IMR-90 (cell line): Measurements from ENCODE around the gene MCTP1. TPM values are rescaled to one million over a fixed set of nuclear protein-coding genes. Genes with fewer than 3 reads are reported as not detected.

Experiments
- ATAC-seq: fragments of 200-7000 bp; cut with Tn5 transposase; 2 replicates; pipeline ENCODE4 v1.9.1; 2020; ENCODE audit warnings: low read depth, mild to moderate bottlenecking, moderate library complexity
- BruUV-seq: library from RNA; stranded (reverse); fragments of 400-500 nt; replicated peaks from 2 replicates; lab custom pipeline; 2021; lab: Mats Ljungman, UMichigan
- CTCF ChIA-PET: fragments of 300-600 bp; formaldehyde crosslinking; extraction: SDS; loops from one replicate; lab custom pipeline; 2021; ENCODE audit warnings: antibody characterized with exemption; lab: Yijun Ruan, JAX
- POLR2A ChIA-PET: fragments of 300-600 bp; sonication (Branson Sonifier 250); formaldehyde crosslinking; loops from one replicate; lab custom pipeline; 2022; ENCODE audit warnings: antibody characterized with exemption; ENCODE audit not compliant: unreplicated experiment; lab: Charles Lee
- DNase-seq: peaks from one replicate; pipeline ENCODE4 v3.0.0; 2013
- H2AFZ ChIP-seq: replicated peaks from 2 replicates; pipeline ENCODE3; 2013; ENCODE audit warnings: low read length, mild to moderate bottlenecking; ENCODE audit not compliant: poor library complexity
- H2AK5ac ChIP-seq: 2 replicates; pipeline ENCODE4 v1.6.1; 2013; ENCODE audit warnings: low read depth, low read length, inconsistent platforms
- H2AK9ac ChIP-seq: replicated peaks from 2 replicates; pipeline ENCODE3; 2013; ENCODE audit warnings: mild to moderate bottlenecking, low read depth, low read length, moderate library complexity; ENCODE audit not compliant: poor library complexity
- H2BK120ac ChIP-seq: 2 replicates; pipeline ENCODE4 v1.6.1; 2013; ENCODE audit warnings: low read depth, low read length, inconsistent platforms
- H2BK15ac ChIP-seq: 3 replicates; pipeline ENCODE4 v1.6.1; 2013; ENCODE audit warnings: low read depth, low read length, inconsistent platforms
- H2BK20ac ChIP-seq: 2 replicates; pipeline ENCODE4 v1.6.1; 2013; ENCODE audit warnings: low read depth, mild to moderate bottlenecking, inconsistent platforms, low read length, moderate library complexity
- H2BK5ac ChIP-seq: 2 replicates; pipeline ENCODE4 v1.6.1; 2013; ENCODE audit warnings: mild to moderate bottlenecking, low read depth, low read length, inconsistent platforms; ENCODE audit not compliant: poor library complexity, severe bottlenecking
- H3K14ac ChIP-seq: replicated peaks from 2 replicates; pipeline ENCODE4 v1.6.1; 2013; ENCODE audit warnings: low read depth, low read length, inconsistent platforms
- H3K18ac ChIP-seq: 2 replicates; pipeline ENCODE4 v1.6.1; 2013; ENCODE audit warnings: low read depth, low read length, control low read depth
- H3K23ac ChIP-seq: 2 replicates; pipeline ENCODE4 v1.6.1; 2013; ENCODE audit warnings: low read depth, low read length, inconsistent platforms
- H3K27ac ChIP-seq: 2 replicates; pipeline ENCODE4 v1.5.1; 2013; ENCODE audit warnings: mild to moderate bottlenecking, control low read depth, low read length; ENCODE audit not compliant: insufficient read depth
- H3K27me3 ChIP-seq: 2 replicates; pipeline ENCODE4 v1.6.1; 2013; ENCODE audit warnings: low read length; ENCODE audit not compliant: control insufficient read depth, insufficient read depth
- H3K36me3 ChIP-seq: 2 replicates; pipeline ENCODE4 v1.6.1; 2013; ENCODE audit warnings: low read length, mixed read lengths; ENCODE audit not compliant: control insufficient read depth, insufficient read depth
- H3K4ac ChIP-seq: 2 replicates; pipeline ENCODE4 v1.6.1; 2013; ENCODE audit warnings: low read depth, low read length, inconsistent platforms
- H3K4me1 ChIP-seq: 2 replicates; pipeline ENCODE4 v1.6.1; 2013; ENCODE audit warnings: low read length, mixed read lengths; ENCODE audit not compliant: control insufficient read depth, insufficient read depth
- H3K4me2 ChIP-seq: 2 replicates; pipeline ENCODE4 v1.6.1; 2013; ENCODE audit warnings: low read depth, mild to moderate bottlenecking, control low read depth, low read length, moderate library complexity
- H3K4me3 ChIP-seq: 2 replicates; pipeline ENCODE4 v1.5.1; 2013; ENCODE audit warnings: low read depth, mild to moderate bottlenecking, control low read depth, low read length, moderate library complexity; ENCODE audit not compliant: insufficient read depth
- H3K56ac ChIP-seq: 2 replicates; pipeline ENCODE4 v1.6.1; 2013; ENCODE audit warnings: low read length, inconsistent platforms; ENCODE audit not compliant: insufficient read depth; ENCODE audit errors: extremely low read depth
- H3K79me1 ChIP-seq, 2 experiments: 2 replicates each; pipeline ENCODE4 v1.6.1; 2013; ENCODE audit warnings: low read length in 2 of 2, inconsistent platforms in 1 of 2, low read depth in 1 of 2
- H3K9ac ChIP-seq: 2 replicates; pipeline ENCODE4 v1.6.1; 2013; ENCODE audit warnings: low read depth, low read length, control low read depth
- H3K9me1 ChIP-seq: 2 replicates; pipeline ENCODE4 v1.6.1; 2013; ENCODE audit warnings: low read length, inconsistent platforms; ENCODE audit not compliant: insufficient read depth
- H3K9me3 ChIP-seq: 2 replicates; pipeline ENCODE4 v1.6.1; 2013; ENCODE audit warnings: low read length; ENCODE audit not compliant: control insufficient read depth, insufficient read depth
- H4K20me1 ChIP-seq: 2 replicates; pipeline ENCODE4 v1.6.1; 2013; ENCODE audit warnings: low read length, inconsistent platforms; ENCODE audit not compliant: insufficient read depth
- H4K5ac ChIP-seq: 2 replicates; pipeline ENCODE4 v1.6.1; 2013; ENCODE audit warnings: mild to moderate bottlenecking, low read depth, low read length, control low read depth
- H4K8ac ChIP-seq, 2 experiments: 2 replicates each; pipeline ENCODE4 v1.6.1; 2013; ENCODE audit warnings: low read depth in 2 of 2, low read length in 2 of 2, control low read depth in 1 of 2, inconsistent platforms in 1 of 2
- H4K91ac ChIP-seq: 2 replicates; pipeline ENCODE4 v1.6.1; 2013; ENCODE audit warnings: low read depth, low read length, inconsistent platforms; ENCODE audit not compliant: insufficient read depth
- ELK1 ChIP-seq: fragments of 150-350 bp; IDR thresholded peaks from 2 replicates; pipeline ENCODE4 v1.6.1; 2016; ENCODE audit warnings: low read depth, mild to moderate bottlenecking, low read length, moderate library complexity, borderline replicate concordance
- SMC3 ChIP-seq: fragments of 150-350 bp; IDR thresholded peaks from 2 replicates; pipeline ENCODE4 v1.6.1; 2016; ENCODE audit warnings: low read depth, mild to moderate bottlenecking, antibody characterized with exemption, low read length, moderate library complexity
- WGBS, 2 experiments: methylation state at CpG; one replicate each; pipeline versions ENCODE4 v1.1.5 to v1.1.7; 2013; ENCODE audit warnings: missing lambda C conversion rate in 2 of 2; ENCODE audit not compliant: insufficient read length in 1 of 2; ENCODE audit errors: extremely low coverage in 2 of 2; 5-methylcytosine and 5-hydroxymethylcytosine counted together
- dilution Hi-C: fragments of 300-500 bp; cut with HindIII; formaldehyde crosslinking; loops from one replicate; pipeline ENCODE4 v1.14.3; 2018; ENCODE audit warnings: low sequenced_read_pairs; ENCODE audit not compliant: unreplicated experiment
- in situ Hi-C: fragments of 300-500 bp; cut with MboI; formaldehyde crosslinking; loops from 3 replicates; pipeline ENCODE4 v1.14.3; 2019; ENCODE audit warnings: low sequenced_read_pairs, inconsistent platforms, mixed read lengths
- intact Hi-C: fragments of 100-400 bp; cut with micrococcal nuclease; formaldehyde crosslinking; loops from 2 replicates; pipeline ENCODE4 v1.10.0; 2022
- polyA plus RNA-seq, 3 experiments: library from polyadenylated mRNA; depleted of rRNA; stranded (reverse); fragments of >200 nt; gene quantifications; 2 replicates each; pipeline ENCODE4 v1.2.3, GENCODE V29; 2012; ENCODE audit warnings: low replicate concordance in 1 of 3
- total RNA-seq: library from RNA; depleted of rRNA; stranded (reverse); fragments of >200 nt; gene quantifications from 2 replicates; pipeline ENCODE4 v1.2.3, GENCODE V29; 2012

Gene MCTP1
- total and polyA plus RNA-seq, 2 of the 4 experiments (the other 2 are of a cell fraction), result 0.21 TPM; not detected in 1

DNA sequence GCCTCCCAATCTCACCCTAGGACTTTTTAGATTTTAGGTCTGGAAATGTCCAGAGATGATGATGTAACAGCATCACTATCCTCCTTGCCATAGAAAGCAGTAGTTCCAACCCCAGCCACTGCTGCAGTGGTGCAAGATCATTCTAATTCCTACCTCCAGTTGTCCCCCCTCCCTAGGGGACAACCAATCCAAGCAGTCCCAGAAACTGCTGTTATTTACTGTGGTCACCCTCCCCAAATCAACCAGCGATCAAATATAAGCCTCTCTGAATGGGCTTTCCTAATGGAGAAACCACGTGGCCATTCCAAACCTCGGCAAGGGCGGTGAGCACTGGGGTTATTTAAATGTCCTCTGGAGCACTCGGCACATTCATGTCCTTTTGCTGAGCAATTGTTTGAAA, 506.6 kb downstream of the MCTP1 start:
- intact Hi-C loops, result no loop called here
- Histone ChIP-seq H3K4me2 (no peak overlapping the region), H4K91ac (no peak overlapping the region), H2BK15ac (no peak overlapping the region), H3K27ac (no peak overlapping the region), H2AFZ (no peak overlapping the region), H4K5ac (no peak overlapping the region), H3K14ac (no peak overlapping the region), H3K9me3 (no peaks in the 10 kb centered on the region), H3K4me1 (no peaks in the 10 kb centered on the region), H3K23ac (no peak overlapping the region), H3K9ac (no peak overlapping the region), H3K4ac (no peak overlapping the region), H2AK5ac (no peak overlapping the region), H3K79me1 (no peaks in the 10 kb centered on the region), H2BK5ac (no peak overlapping the region), H3K4me3 (no peak overlapping the region), H3K36me3 (no peaks in the 10 kb centered on the region), H4K20me1 (no peaks in the 10 kb centered on the region), H3K56ac (no peak overlapping the region), H2AK9ac (no peak overlapping the region), H3K27me3 (no peaks in the 10 kb centered on the region; the same call in 1 of the 2 replicates), H3K9me1 (no peaks in the 10 kb centered on the region), H4K8ac (no peak overlapping the region), H2BK20ac (no peak overlapping the region), H2BK120ac (no peak overlapping the region), H3K18ac (no peak overlapping the region)
- dilution Hi-C loops, result no loop called here
- POLR2A ChIA-PET, result no interaction called here
- BruUV-seq, result no TSS peak
- CTCF ChIA-PET, result no interaction called here
- no CpG with 5 or more reads among the region's 5 CpGs for WGBS, 2 experiments
- in situ Hi-C loops, result no loop called here
- DNase-seq (no peak), ATAC-seq (no peak)
- TF ChIP-seq SMC3 (no peak), ELK1 (no peak)
